Measurements from ENCODE around the gene FAM221B. TPM values are rescaled to one million over a fixed set of nuclear protein-coding genes. Genes with fewer than 3 reads are reported as not detected.

FAM221B gene
- total RNA-seq, 1 donor from 2014 or later = not detected

DNA sequence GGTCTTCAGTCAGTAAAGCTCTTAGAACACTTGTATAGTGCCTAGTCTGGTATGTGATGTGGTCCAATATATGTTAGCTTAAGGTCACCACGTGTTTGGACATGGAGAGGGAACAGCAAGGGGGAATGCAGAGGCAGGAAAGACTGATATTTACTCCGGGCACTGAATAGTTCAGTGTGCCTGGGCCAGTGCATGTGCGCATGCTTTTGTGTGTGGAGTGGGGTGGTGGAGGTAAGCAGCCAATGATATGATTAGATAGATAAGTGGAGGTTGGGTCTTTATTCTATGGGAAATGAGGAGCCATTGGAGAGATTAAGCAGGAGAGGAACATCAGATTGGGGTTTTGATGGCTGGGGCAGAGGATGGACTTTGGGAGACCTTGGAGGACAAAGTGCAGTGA, 27.7 kb upstream of the FAM221B start:
- Mint-ChIP-seq H3K27me3 (ENCODE audit: low read depth) (peaks cover 12% of the 10 kb centered on the region), H3K27ac (ENCODE audit: unreplicated experiment) (no peak overlapping the region), H3K9me3 (ENCODE audit: low read depth) (no peaks in the 10 kb centered on the region), H3K4me1 (ENCODE audit: low read depth) (no peaks in the 10 kb centered on the region), H3K36me3 (ENCODE audit: low read depth) (peaks cover 3% of the 10 kb centered on the region), H3K4me3 (ENCODE audit: unreplicated experiment) (no peak overlapping the region)
- TF ChIP-seq, protein P1, sequence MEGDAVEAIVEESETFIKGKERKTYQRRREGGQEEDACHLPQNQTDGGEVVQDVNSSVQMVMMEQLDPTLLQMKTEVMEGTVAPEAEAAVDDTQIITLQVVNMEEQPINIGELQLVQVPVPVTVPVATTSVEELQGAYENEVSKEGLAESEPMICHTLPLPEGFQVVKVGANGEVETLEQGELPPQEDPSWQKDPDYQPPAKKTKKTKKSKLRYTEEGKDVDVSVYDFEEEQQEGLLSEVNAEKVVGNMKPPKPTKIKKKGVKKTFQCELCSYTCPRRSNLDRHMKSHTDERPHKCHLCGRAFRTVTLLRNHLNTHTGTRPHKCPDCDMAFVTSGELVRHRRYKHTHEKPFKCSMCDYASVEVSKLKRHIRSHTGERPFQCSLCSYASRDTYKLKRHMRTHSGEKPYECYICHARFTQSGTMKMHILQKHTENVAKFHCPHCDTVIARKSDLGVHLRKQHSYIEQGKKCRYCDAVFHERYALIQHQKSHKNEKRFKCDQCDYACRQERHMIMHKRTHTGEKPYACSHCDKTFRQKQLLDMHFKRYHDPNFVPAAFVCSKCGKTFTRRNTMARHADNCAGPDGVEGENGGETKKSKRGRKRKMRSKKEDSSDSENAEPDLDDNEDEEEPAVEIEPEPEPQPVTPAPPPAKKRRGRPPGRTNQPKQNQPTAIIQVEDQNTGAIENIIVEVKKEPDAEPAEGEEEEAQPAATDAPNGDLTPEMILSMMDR (IDR thresholded peaks at IDR 0.05) = no peak
- peak; percentile 1 for DNase-seq (ENCODE audit: low spot score)

DNA sequence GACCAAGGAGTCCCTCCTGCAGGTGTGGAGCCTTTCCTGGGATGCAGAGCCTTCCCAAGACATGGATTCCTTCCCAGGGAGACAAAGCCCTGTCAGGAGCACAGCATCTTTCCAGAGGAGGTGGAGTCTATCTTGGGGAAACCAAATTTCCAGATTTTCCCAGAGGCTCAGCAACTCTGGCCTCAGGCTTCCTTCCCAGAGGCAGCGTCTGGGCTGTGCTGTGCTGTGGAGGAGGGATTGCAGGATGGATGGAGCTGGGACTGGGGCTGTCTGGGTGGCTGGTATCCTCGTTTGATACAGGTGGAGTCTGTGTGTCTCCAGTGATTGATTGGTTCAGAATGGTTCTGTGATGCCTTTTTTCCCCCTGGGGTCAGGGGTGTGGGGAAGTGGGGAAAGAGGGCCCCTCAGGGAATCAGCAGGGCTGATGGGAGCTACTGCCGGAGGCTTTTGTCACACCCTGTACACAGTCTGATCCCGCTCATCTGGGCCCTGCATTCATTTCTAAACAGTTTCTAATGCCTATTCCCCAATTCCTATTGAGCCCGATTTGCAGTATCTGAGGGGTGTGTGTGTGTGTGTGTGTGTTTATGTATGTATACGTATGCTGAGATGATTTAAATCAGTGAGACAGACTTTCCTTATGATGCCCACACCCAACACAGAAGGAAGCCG, 25.7 kb upstream of the FAM221B start:
- Mint-ChIP-seq H3K27ac (ENCODE audit: unreplicated experiment) (no peak overlapping the region), H3K4me3 (ENCODE audit: unreplicated experiment) (no peak overlapping the region), H3K9me3 (ENCODE audit: low read depth) (no peaks in the 10 kb centered on the region), H3K27me3 (ENCODE audit: low read depth) (peaks cover 2% of the 10 kb centered on the region), H3K36me3 (ENCODE audit: low read depth) (peaks cover 5% of the 10 kb centered on the region), H3K4me1 (ENCODE audit: low read depth) (no peaks in the 10 kb centered on the region)
- TF ChIP-seq, protein P1 (IDR thresholded peaks at IDR 0.05) = no peak
- DNase-seq (ENCODE audit: low spot score) = peak; percentile 26

DNA sequence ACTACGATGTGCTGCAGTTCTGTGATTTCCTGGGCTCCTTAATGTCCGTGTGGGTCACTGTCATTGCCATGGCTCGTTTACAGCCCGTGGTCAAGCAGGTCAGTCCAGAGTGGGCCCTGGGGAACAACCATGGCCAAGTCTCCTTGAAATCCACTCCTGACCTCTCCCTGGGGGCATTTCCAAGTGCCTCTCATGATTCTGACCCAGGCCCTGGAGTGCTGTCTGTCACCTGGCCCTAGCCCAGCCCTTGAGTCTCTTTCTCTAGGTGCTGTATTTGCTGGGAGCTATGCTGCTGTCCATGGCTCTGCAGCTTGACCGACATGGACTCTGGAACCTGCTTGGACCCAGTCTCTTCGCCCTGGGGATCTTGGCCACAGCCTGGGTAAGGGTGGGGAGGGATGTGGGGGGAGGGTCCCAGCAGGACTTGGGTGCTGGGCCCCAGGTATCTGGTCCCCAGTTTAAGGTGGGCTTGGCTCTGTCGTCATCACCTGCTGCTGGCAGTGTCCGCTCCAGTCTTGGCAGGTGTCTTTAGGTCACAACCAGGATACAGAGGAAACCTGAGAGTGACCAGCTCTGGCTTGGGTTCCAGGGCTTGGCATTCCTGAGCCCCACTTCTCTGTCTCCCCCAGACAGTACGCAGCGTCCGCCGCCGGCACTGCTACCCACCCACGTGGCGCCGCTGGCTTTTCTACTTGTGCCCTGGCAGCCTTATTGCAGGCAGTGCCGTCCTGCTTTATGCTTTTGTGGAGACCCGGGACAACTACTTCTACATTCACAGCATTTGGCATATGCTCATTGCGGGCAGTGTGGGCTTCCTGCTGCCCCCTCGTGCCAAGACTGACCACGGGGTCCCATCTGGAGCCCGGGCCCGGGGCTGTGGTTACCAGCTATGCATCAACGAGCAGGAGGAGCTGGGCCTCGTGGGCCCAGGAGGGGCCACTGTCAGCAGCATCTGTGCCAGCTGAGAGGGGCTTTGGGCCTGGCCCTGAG, 24.6 kb upstream of the FAM221B start:
- H3K27me3 Mint-ChIP-seq (ENCODE audit: low read depth) = no peaks in the 10 kb centered on the region
- TF ChIP-seq, protein P1 (IDR thresholded peaks at IDR 0.05) = no peak
- H3K9me3 Mint-ChIP-seq (ENCODE audit: low read depth) = no peaks in the 10 kb centered on the region
- peak; percentile 70 for DNase-seq (ENCODE audit: low spot score)
- peaks cover 5% of the 10 kb centered on the region for H3K36me3 Mint-ChIP-seq (ENCODE audit: low read depth)
- H3K4me1 Mint-ChIP-seq (ENCODE audit: low read depth) = peaks cover 3% of the 10 kb centered on the region
- H3K27ac Mint-ChIP-seq (ENCODE audit: unreplicated experiment) = no peak overlapping the region
- no peak overlapping the region for H3K4me3 Mint-ChIP-seq (ENCODE audit: unreplicated experiment)

DNA sequence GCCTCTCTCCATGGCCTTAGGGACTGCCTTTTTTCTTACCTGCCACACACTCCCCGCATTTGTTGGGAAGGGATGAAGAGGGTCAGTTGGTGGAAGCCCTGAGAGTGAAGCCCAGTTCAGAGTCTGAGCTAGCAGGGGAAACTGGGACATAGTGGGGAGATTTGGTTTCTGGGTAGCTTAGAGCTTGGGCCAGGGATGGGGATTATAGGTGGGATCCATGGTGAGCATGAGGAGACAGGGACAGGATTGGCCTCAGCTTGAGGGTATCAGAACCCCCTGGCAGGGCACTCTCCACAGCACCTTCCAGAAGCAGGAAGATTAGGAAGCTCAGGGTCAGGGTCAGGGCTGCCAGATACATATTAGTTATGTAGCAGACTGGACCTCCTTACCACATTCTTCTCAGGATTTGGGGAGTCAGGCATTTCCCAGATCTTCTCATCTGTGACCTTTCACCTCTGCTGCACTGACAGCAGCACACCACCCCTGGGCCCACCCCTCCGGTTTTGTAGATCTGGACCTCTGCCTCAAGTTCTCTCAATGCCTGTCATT, 23.8 kb upstream of the FAM221B start:
- Mint-ChIP-seq H3K27ac (ENCODE audit: unreplicated experiment) (no peak overlapping the region), H3K36me3 (ENCODE audit: low read depth) (peaks cover 6% of the 10 kb centered on the region), H3K9me3 (ENCODE audit: low read depth) (no peaks in the 10 kb centered on the region), H3K4me3 (ENCODE audit: unreplicated experiment) (no peak overlapping the region), H3K27me3 (ENCODE audit: low read depth) (no peaks in the 10 kb centered on the region), H3K4me1 (ENCODE audit: low read depth) (peaks cover 11% of the 10 kb centered on the region)
- TF ChIP-seq, protein P1 (IDR thresholded peaks at IDR 0.05) = no peak
- no peak for DNase-seq (ENCODE audit: low spot score)
